HCT116 (cell line): ENCODE data around the gene CBFA2T3. TPM values are rescaled to one million over a fixed set of nuclear protein-coding genes. Genes with fewer than 3 reads are reported as not detected.

Experiments used
- ATAC-seq: fragments of 200-7000 bp; cut with Tn5 transposase; 2 replicates; pipeline ENCODE4 v1.9.1; 2020; ENCODE audit warnings: mild to moderate bottlenecking, moderate library complexity
- BruUV-seq: library from RNA; stranded (reverse); fragments of 400-500 nt; replicated peaks from 2 replicates; lab custom pipeline; 2021; lab: Mats Ljungman, UMichigan
- CTCF ChIA-PET: fragments of 300-600 bp; sonication (Branson Sonifier 250); formaldehyde crosslinking; loops from one replicate; lab custom pipeline; 2021; ENCODE audit warnings: antibody characterized with exemption; lab: Charles Lee
- POLR2A ChIA-PET: fragments of 300-600, 350-600 bp; sonication (Branson Sonifier 250); formaldehyde crosslinking; loops from one replicate; lab custom pipeline; 2021; ENCODE audit warnings: antibody characterized with exemption; lab: Charles Lee
- RAD21 ChIA-PET, 2 experiments: fragments of 300-600 bp; sonication (Branson Sonifier 250); formaldehyde crosslinking; loops; one replicate each; lab custom pipeline; 2023; ENCODE audit warnings: low total read pairs in 2 of 2; ENCODE audit not compliant: uncharacterized antibody in 2 of 2, unreplicated experiment in 2 of 2, low non-redundant PET in 1 of 2; lab: Charles Lee
- DNase-seq: peaks from one replicate; pipeline ENCODE4 v3.0.0-alpha.2; 2010; ENCODE audit warnings: low read depth, low spot score
- H2AFZ ChIP-seq: fragments of 200-600 bp; shearing (Covaris generic), sonication (generic); 2 replicates; pipeline ENCODE4 v1.6.1; 2017; ENCODE audit warnings: low read depth, mixed run types, mixed read lengths, antibody characterized with exemption, low read length; ENCODE audit not compliant: poor library complexity, severe bottlenecking
- H3K27ac ChIP-seq: 2 replicates; pipeline ENCODE4 v1.5.1; 2012; ENCODE audit warnings: low read depth, low read length
- H3K27me3 ChIP-seq: fragments of 200-600 bp; sonication (generic); 2 replicates; pipeline ENCODE4 v1.6.1; 2016; ENCODE audit warnings: mixed run types, low read length, mixed read lengths; ENCODE audit not compliant: insufficient read depth
- H3K36me3 ChIP-seq, 2 experiments: fragments of 200-500 bp in 1 of 2; fragments of 200-600 bp in 1 of 2; sonication (Bioruptor generic) in 1 of 2; sonication (generic) in 1 of 2; 2 replicates each; pipeline versions ENCODE4 v1.5.1 to v1.6.1; 2014 to 2016; ENCODE audit warnings: low read length in 2 of 2, inconsistent platforms in 1 of 2, mixed read lengths in 1 of 2, mixed run types in 1 of 2; ENCODE audit not compliant: insufficient read depth in 2 of 2, control insufficient read depth in 1 of 2
- H3K4me1 ChIP-seq, 2 experiments: fragments of 200-600 bp in 1 of 2; sonication (generic) in 1 of 2; 2 replicates each; pipeline versions ENCODE4 v1.5.1 to v1.6.1; 2012 to 2017; ENCODE audit warnings: low read length in 2 of 2, inconsistent platforms in 1 of 2, mild to moderate bottlenecking in 1 of 2, mixed read lengths in 1 of 2, mixed run types in 1 of 2, moderate library complexity in 1 of 2; ENCODE audit not compliant: insufficient read depth in 2 of 2, control insufficient read depth in 1 of 2
- H3K4me2 ChIP-seq: fragments of 200-600 bp; sonication (generic); 2 replicates; pipeline ENCODE4 v1.6.1; 2017; ENCODE audit warnings: mixed run types, low read length, mixed read lengths
- H3K4me3 ChIP-seq, 2 experiments: fragments of 200-600 bp in 1 of 2; sonication (generic) in 1 of 2; replicated peaks in 1 of 2; 2 replicates each; pipeline ENCODE4 v1.5.1; 2011 to 2016; ENCODE audit warnings: low read length in 2 of 2, control low read depth in 1 of 2, low read depth in 1 of 2, mild to moderate bottlenecking in 1 of 2, mixed read lengths in 1 of 2, mixed run types in 1 of 2
- H3K79me2 ChIP-seq: fragments of 200-600 bp; sonication (generic); 2 replicates; pipeline ENCODE4 v1.6.1; 2017; ENCODE audit warnings: mild to moderate bottlenecking, mixed run types, low read length, moderate library complexity, mixed read lengths; ENCODE audit not compliant: insufficient read depth
- H3K9ac ChIP-seq: fragments of 200-600 bp; sonication (generic); 2 replicates; pipeline ENCODE4 v1.6.1; 2016; ENCODE audit warnings: low read length, mixed read lengths
- H3K9me2 ChIP-seq: fragments of 200-600 bp; sonication (generic), shearing (Covaris generic); 2 replicates; pipeline ENCODE4 v1.6.1; 2017; ENCODE audit warnings: mixed run types, mild to moderate bottlenecking, moderate library complexity; ENCODE audit not compliant: insufficient read depth
- H3K9me3 ChIP-seq, 2 experiments: fragments of 200-500 bp in 1 of 2; fragments of 200-600 bp in 1 of 2; sonication (Bioruptor generic) in 1 of 2; sonication (generic) in 1 of 2; 2 replicates each; pipeline ENCODE4 v1.6.1; 2014 to 2017; ENCODE audit warnings: low read length in 2 of 2, mixed read lengths in 2 of 2, inconsistent platforms in 1 of 2, low read depth in 1 of 2, mild to moderate bottlenecking in 1 of 2, mixed run types in 1 of 2, moderate library complexity in 1 of 2; ENCODE audit not compliant: control insufficient read depth in 1 of 2, insufficient read depth in 1 of 2
- H4K20me1 ChIP-seq: fragments of 200-600 bp; sonication (generic), shearing (Covaris generic); 2 replicates; pipeline ENCODE4 v1.6.1; 2017; ENCODE audit warnings: mixed run types, mild to moderate bottlenecking, moderate library complexity; ENCODE audit not compliant: insufficient read depth
- CEBPB ChIP-seq: IDR thresholded peaks from 2 replicates; pipeline ENCODE4 v1.6.1; 2012; ENCODE audit warnings: low read depth
- EGR1 ChIP-seq: IDR thresholded peaks from 2 replicates; pipeline ENCODE4 v1.6.1; 2012; ENCODE audit warnings: low read depth
- EZH2 ChIP-seq: fragments of 200-600 bp; sonication (generic); IDR thresholded peaks from 2 replicates; pipeline ENCODE4 v1.6.1; 2017; ENCODE audit warnings: antibody characterized with exemption, mixed run types
- FOSL1 ChIP-seq: IDR thresholded peaks from 2 replicates; pipeline ENCODE4 v1.6.1; 2012; ENCODE audit warnings: low read depth
- POLR2AphosphoS5 ChIP-seq: IDR thresholded peaks from 2 replicates; pipeline ENCODE4 v1.6.1; 2011; ENCODE audit warnings: mild to moderate bottlenecking, low read depth, low read length, moderate library complexity
- RAD21 ChIP-seq: IDR thresholded peaks from 2 replicates; pipeline ENCODE4 v1.6.1; 2012; ENCODE audit warnings: low read depth, mild to moderate bottlenecking
- REST ChIP-seq: IDR thresholded peaks from 2 replicates; pipeline ENCODE4 v1.6.1; 2012; ENCODE audit warnings: low read depth
- SIN3A ChIP-seq: IDR thresholded peaks from 2 replicates; pipeline ENCODE4 v1.6.1; 2012; ENCODE audit warnings: low read depth
- ZFX ChIP-seq: fragments of 450-650 bp; IDR thresholded peaks from 2 replicates; pipeline ENCODE4 v1.6.1; 2017
- ZNF274 ChIP-seq: fragments of 200-500 bp; sonication (Bioruptor generic); IDR thresholded peaks from 2 replicates; pipeline ENCODE4 v1.6.1; 2014; ENCODE audit warnings: mild to moderate bottlenecking, low read depth, low read length, inconsistent platforms
- intact Hi-C: fragments of 100-400 bp; cut with micrococcal nuclease; formaldehyde crosslinking; loops from 2 replicates; pipeline ENCODE4 v1.10.0; 2022
- total RNA-seq: library from RNA; stranded (reverse); gene quantifications from one replicate; pipeline ENCODE4 v1.2.1, GENCODE V29; 2021; ENCODE audit not compliant: unreplicated experiment

Gene CBFA2T3
- total RNA-seq, 1 experiment from 2014 or later: 19.1 TPM

GRCh38 chr16:88975511-88976061, 1.4 kb downstream of the CBFA2T3 start:
- H4K20me1 ChIP-seq: no peaks in the 10 kb centered on the region
- no peak overlapping the region for H3K4me2 ChIP-seq
- CTCF ChIA-PET: no interaction called here
- no peaks in the 10 kb centered on the region for H3K9me3 ChIP-seq
- H3K79me2 ChIP-seq: no peaks in the 10 kb centered on the region
- H3K9me2 ChIP-seq: no peaks in the 10 kb centered on the region
- no peak overlapping the region for H3K4me3 ChIP-seq
- no peaks in the 10 kb centered on the region for H3K36me3 ChIP-seq
- H2AFZ ChIP-seq: no peak overlapping the region
- intact Hi-C loops: no loop called here
- H3K4me1 ChIP-seq: no peaks in the 10 kb centered on the region
- H3K9ac ChIP-seq: no peak overlapping the region
- DNase-seq (no peak), ATAC-seq (no peak)
- BruUV-seq: no TSS peak
- H3K27ac ChIP-seq: no peak overlapping the region
- RAD21 ChIA-PET: no interaction called here
- TF ChIP-seq SIN3A: no peak
- TF ChIP-seq RAD21: no peak
- TF ChIP-seq FOSL1: no peak
- TF ChIP-seq ZFX: no peak
- no peak for TF ChIP-seq ZNF274
- no peak for TF ChIP-seq CEBPB
- no peak for TF ChIP-seq REST
- TF ChIP-seq EGR1: no peak
- no peak for TF ChIP-seq EZH2
- no peak for TF ChIP-seq POLR2AphosphoS5
- POLR2A ChIA-PET: no interaction called here
- peaks cover 13% of the 10 kb centered on the region; the same call in 1 of the 2 replicates for H3K27me3 ChIP-seq
